IMR-90 (cell line): ENCODE results near the gene PTX4. TPM values are rescaled to one million over a fixed set of nuclear protein-coding genes. Genes with fewer than 3 reads are reported as not detected.

Source experiments
- ATAC-seq: fragments of 200-7000 bp; cut with Tn5 transposase; 2 replicates; pipeline ENCODE4 v1.9.1; 2020; ENCODE audit warnings: low read depth, mild to moderate bottlenecking, moderate library complexity
- BruUV-seq: library from RNA; stranded (reverse); fragments of 400-500 nt; replicated peaks from 2 replicates; lab custom pipeline; 2021; lab: Mats Ljungman, UMichigan
- CTCF ChIA-PET: fragments of 300-600 bp; formaldehyde crosslinking; extraction: SDS; loops from one replicate; lab custom pipeline; 2021; ENCODE audit warnings: antibody characterized with exemption; lab: Yijun Ruan, JAX
- POLR2A ChIA-PET: fragments of 300-600 bp; sonication (Branson Sonifier 250); formaldehyde crosslinking; loops from one replicate; lab custom pipeline; 2022; ENCODE audit warnings: antibody characterized with exemption; ENCODE audit not compliant: unreplicated experiment; lab: Charles Lee
- DNase-seq: peaks from one replicate; pipeline ENCODE4 v3.0.0; 2013
- H2AFZ ChIP-seq: replicated peaks from 2 replicates; pipeline ENCODE3; 2013; ENCODE audit warnings: low read length, mild to moderate bottlenecking; ENCODE audit not compliant: poor library complexity
- H2AK5ac ChIP-seq: 2 replicates; pipeline ENCODE4 v1.6.1; 2013; ENCODE audit warnings: low read depth, low read length, inconsistent platforms
- H2AK9ac ChIP-seq: replicated peaks from 2 replicates; pipeline ENCODE3; 2013; ENCODE audit warnings: mild to moderate bottlenecking, low read depth, low read length, moderate library complexity; ENCODE audit not compliant: poor library complexity
- H2BK120ac ChIP-seq: 2 replicates; pipeline ENCODE4 v1.6.1; 2013; ENCODE audit warnings: low read depth, low read length, inconsistent platforms
- H2BK15ac ChIP-seq: 3 replicates; pipeline ENCODE4 v1.6.1; 2013; ENCODE audit warnings: low read depth, low read length, inconsistent platforms
- H2BK20ac ChIP-seq: 2 replicates; pipeline ENCODE4 v1.6.1; 2013; ENCODE audit warnings: low read depth, mild to moderate bottlenecking, inconsistent platforms, low read length, moderate library complexity
- H2BK5ac ChIP-seq: 2 replicates; pipeline ENCODE4 v1.6.1; 2013; ENCODE audit warnings: mild to moderate bottlenecking, low read depth, low read length, inconsistent platforms; ENCODE audit not compliant: poor library complexity, severe bottlenecking
- H3K14ac ChIP-seq: replicated peaks from 2 replicates; pipeline ENCODE4 v1.6.1; 2013; ENCODE audit warnings: low read depth, low read length, inconsistent platforms
- H3K18ac ChIP-seq: 2 replicates; pipeline ENCODE4 v1.6.1; 2013; ENCODE audit warnings: low read depth, low read length, control low read depth
- H3K23ac ChIP-seq: 2 replicates; pipeline ENCODE4 v1.6.1; 2013; ENCODE audit warnings: low read depth, low read length, inconsistent platforms
- H3K27ac ChIP-seq: 2 replicates; pipeline ENCODE4 v1.5.1; 2013; ENCODE audit warnings: mild to moderate bottlenecking, control low read depth, low read length; ENCODE audit not compliant: insufficient read depth
- H3K27me3 ChIP-seq: 2 replicates; pipeline ENCODE4 v1.6.1; 2013; ENCODE audit warnings: low read length; ENCODE audit not compliant: control insufficient read depth, insufficient read depth
- H3K36me3 ChIP-seq: 2 replicates; pipeline ENCODE4 v1.6.1; 2013; ENCODE audit warnings: low read length, mixed read lengths; ENCODE audit not compliant: control insufficient read depth, insufficient read depth
- H3K4ac ChIP-seq: 2 replicates; pipeline ENCODE4 v1.6.1; 2013; ENCODE audit warnings: low read depth, low read length, inconsistent platforms
- H3K4me1 ChIP-seq: 2 replicates; pipeline ENCODE4 v1.6.1; 2013; ENCODE audit warnings: low read length, mixed read lengths; ENCODE audit not compliant: control insufficient read depth, insufficient read depth
- H3K4me2 ChIP-seq: 2 replicates; pipeline ENCODE4 v1.6.1; 2013; ENCODE audit warnings: low read depth, mild to moderate bottlenecking, control low read depth, low read length, moderate library complexity
- H3K4me3 ChIP-seq: 2 replicates; pipeline ENCODE4 v1.5.1; 2013; ENCODE audit warnings: low read depth, mild to moderate bottlenecking, control low read depth, low read length, moderate library complexity; ENCODE audit not compliant: insufficient read depth
- H3K56ac ChIP-seq: 2 replicates; pipeline ENCODE4 v1.6.1; 2013; ENCODE audit warnings: low read length, inconsistent platforms; ENCODE audit not compliant: insufficient read depth; ENCODE audit errors: extremely low read depth
- H3K79me1 ChIP-seq, 2 experiments: 2 replicates each; pipeline ENCODE4 v1.6.1; 2013; ENCODE audit warnings: low read length in 2 of 2, inconsistent platforms in 1 of 2, low read depth in 1 of 2
- H3K9ac ChIP-seq: 2 replicates; pipeline ENCODE4 v1.6.1; 2013; ENCODE audit warnings: low read depth, low read length, control low read depth
- H3K9me1 ChIP-seq: 2 replicates; pipeline ENCODE4 v1.6.1; 2013; ENCODE audit warnings: low read length, inconsistent platforms; ENCODE audit not compliant: insufficient read depth
- H3K9me3 ChIP-seq: 2 replicates; pipeline ENCODE4 v1.6.1; 2013; ENCODE audit warnings: low read length; ENCODE audit not compliant: control insufficient read depth, insufficient read depth
- H4K20me1 ChIP-seq: 2 replicates; pipeline ENCODE4 v1.6.1; 2013; ENCODE audit warnings: low read length, inconsistent platforms; ENCODE audit not compliant: insufficient read depth
- H4K5ac ChIP-seq: 2 replicates; pipeline ENCODE4 v1.6.1; 2013; ENCODE audit warnings: mild to moderate bottlenecking, low read depth, low read length, control low read depth
- H4K8ac ChIP-seq, 2 experiments: 2 replicates each; pipeline ENCODE4 v1.6.1; 2013; ENCODE audit warnings: low read depth in 2 of 2, low read length in 2 of 2, control low read depth in 1 of 2, inconsistent platforms in 1 of 2
- H4K91ac ChIP-seq: 2 replicates; pipeline ENCODE4 v1.6.1; 2013; ENCODE audit warnings: low read depth, low read length, inconsistent platforms; ENCODE audit not compliant: insufficient read depth
- CHD1 ChIP-seq: IDR thresholded peaks from 2 replicates; pipeline ENCODE4 v1.6.1; 2012; ENCODE audit warnings: low read depth, low read length, improper control_type of control experiment
- MAFK ChIP-seq: IDR thresholded peaks from 2 replicates; pipeline ENCODE4 v1.6.1; 2012; ENCODE audit warnings: low read depth, low read length, improper control_type of control experiment
- MAZ ChIP-seq: IDR thresholded peaks from 2 replicates; pipeline ENCODE4 v1.6.1; 2012; ENCODE audit warnings: low read depth, mild to moderate bottlenecking, low read length, improper control_type of control experiment, moderate library complexity, borderline replicate concordance
- NFE2L2 ChIP-seq: fragments of 150-350 bp; IDR thresholded peaks from 2 replicates; pipeline ENCODE4 v1.6.1; 2016; ENCODE audit warnings: low read depth, mild to moderate bottlenecking, low read length
- RAD21 ChIP-seq: IDR thresholded peaks from 2 replicates; pipeline ENCODE4 v1.6.1; 2012; ENCODE audit warnings: low read length, improper control_type of control experiment
- RCOR1 ChIP-seq: IDR thresholded peaks from 2 replicates; pipeline ENCODE4 v1.6.1; 2012; ENCODE audit warnings: mild to moderate bottlenecking, low read length, improper control_type of control experiment; ENCODE audit not compliant: insufficient replicate concordance
- SMC3 ChIP-seq: fragments of 150-350 bp; IDR thresholded peaks from 2 replicates; pipeline ENCODE4 v1.6.1; 2016; ENCODE audit warnings: low read depth, mild to moderate bottlenecking, antibody characterized with exemption, low read length, moderate library complexity
- WGBS, 2 experiments: methylation state at CpG; one replicate each; pipeline versions ENCODE4 v1.1.5 to v1.1.7; 2013; ENCODE audit warnings: missing lambda C conversion rate in 2 of 2; ENCODE audit not compliant: insufficient read length in 1 of 2; ENCODE audit errors: extremely low coverage in 2 of 2; 5-methylcytosine and 5-hydroxymethylcytosine counted together
- dilution Hi-C: fragments of 300-500 bp; cut with HindIII; formaldehyde crosslinking; loops from one replicate; pipeline ENCODE4 v1.14.3; 2018; ENCODE audit warnings: low sequenced_read_pairs; ENCODE audit not compliant: unreplicated experiment
- in situ Hi-C: fragments of 300-500 bp; cut with MboI; formaldehyde crosslinking; loops from 3 replicates; pipeline ENCODE4 v1.14.3; 2019; ENCODE audit warnings: low sequenced_read_pairs, inconsistent platforms, mixed read lengths
- intact Hi-C: fragments of 100-400 bp; cut with micrococcal nuclease; formaldehyde crosslinking; loops from 2 replicates; pipeline ENCODE4 v1.10.0; 2022
- polyA plus RNA-seq, 3 experiments: library from polyadenylated mRNA; depleted of rRNA; stranded (reverse); fragments of >200 nt; gene quantifications; 2 replicates each; pipeline ENCODE4 v1.2.3, GENCODE V29; 2012; ENCODE audit warnings: low replicate concordance in 1 of 3
- total RNA-seq: library from RNA; depleted of rRNA; stranded (reverse); fragments of >200 nt; gene quantifications from 2 replicates; pipeline ENCODE4 v1.2.3, GENCODE V29; 2012
- TF ChIP-seq, protein P1 (sequence below): fragments of 150-350 bp; IDR thresholded peaks from 2 replicates; pipeline ENCODE4 v1.6.1; 2017; ENCODE audit warnings: mild to moderate bottlenecking, antibody characterized with exemption, low read length, low read depth
- TF ChIP-seq, protein P2 (sequence below): conservative IDR thresholded peaks from 2 replicates; pipeline ENCODE4 v1.5.1; 2012; ENCODE audit warnings: mild to moderate bottlenecking, low read depth, low read length, improper control_type of control experiment
- TF ChIP-seq, protein P3 (sequence below): fragments of 150-350 bp; IDR thresholded peaks from 2 replicates; pipeline ENCODE4 v1.6.1; 2016; ENCODE audit warnings: low read depth, mild to moderate bottlenecking, low read length, moderate library complexity, borderline replicate concordance

Gene PTX4
- total and polyA plus RNA-seq, 2 of the 4 experiments (the other 2 are of a cell fraction): 0.07 TPM; not detected in 1

DNA sequence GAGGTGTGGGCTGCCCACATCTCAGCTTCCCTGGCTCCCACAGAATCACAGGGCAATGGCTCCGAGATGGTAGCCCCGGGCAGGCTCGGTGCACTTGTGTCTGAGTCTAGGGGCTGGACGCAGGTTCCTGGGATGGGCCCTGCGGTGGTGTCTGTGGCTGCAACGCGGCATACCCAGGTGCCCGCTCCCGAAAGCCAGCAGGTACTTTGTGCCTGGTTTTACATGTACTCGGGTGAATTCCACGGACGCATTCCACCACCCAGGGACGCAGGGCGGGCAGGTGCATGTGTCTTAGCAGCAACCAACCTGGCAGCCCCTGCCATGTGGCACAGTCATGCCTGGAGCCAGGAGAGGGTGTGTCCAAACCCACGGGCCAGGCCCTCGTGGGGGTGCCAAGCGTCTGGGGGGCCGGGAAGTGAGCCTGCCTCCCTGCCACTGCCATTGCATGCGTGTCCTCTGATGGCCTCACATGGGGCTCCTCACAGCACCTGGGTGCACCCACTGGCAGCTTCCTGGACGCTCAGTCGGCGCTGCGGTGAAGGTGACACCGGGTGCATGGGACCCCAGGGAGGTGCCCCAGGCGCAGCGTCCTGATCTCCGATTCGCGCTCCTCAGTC is 40.3 kb upstream of the PTX4 start:
- in situ Hi-C loops (no loop called here), intact Hi-C loops (no loop called here), dilution Hi-C loops (no loop called here)
- H2AK9ac ChIP-seq: peak overlapping the region; percentile 42
- H2BK20ac ChIP-seq: no peak overlapping the region
- no peak overlapping the region for H3K14ac ChIP-seq
- H2BK120ac ChIP-seq: no peak overlapping the region
- no peak overlapping the region for H2BK5ac ChIP-seq
- H4K8ac ChIP-seq: no peak overlapping the region
- H3K4me3 ChIP-seq: no peak overlapping the region
- no peak overlapping the region for H3K4ac ChIP-seq
- no TSS peak for BruUV-seq
- H2BK15ac ChIP-seq: no peak overlapping the region
- WGBS, 2 experiments: 89% methylated on average over 18 of the region's 29 CpGs; no CpG with 5 or more reads in 1 of the 2 experiments
- H3K9me3 ChIP-seq: no peaks in the 10 kb centered on the region
- H2AFZ ChIP-seq: peak overlapping the region; percentile 6
- H3K4me2 ChIP-seq: no peak overlapping the region
- H3K79me1 ChIP-seq: peaks cover under 1 to 4% of the 10 kb centered on the region in 2 experiments; a peak in 3 of 4 replicates
- POLR2A ChIA-PET: no interaction called here
- H4K91ac ChIP-seq: no peak overlapping the region
- peaks cover 9% of the 10 kb centered on the region for H3K4me1 ChIP-seq
- no peaks in the 10 kb centered on the region for H3K27me3 ChIP-seq
- no peak overlapping the region for H4K5ac ChIP-seq
- no peak overlapping the region for H3K23ac ChIP-seq
- TF ChIP-seq MAZ (no peak), SMC3 (no peak), NFE2L2 (no peak), RAD21 (no peak), CHD1 (no peak), MAFK (no peak), RCOR1 (no peak)
- TF ChIP-seq, protein P1, sequence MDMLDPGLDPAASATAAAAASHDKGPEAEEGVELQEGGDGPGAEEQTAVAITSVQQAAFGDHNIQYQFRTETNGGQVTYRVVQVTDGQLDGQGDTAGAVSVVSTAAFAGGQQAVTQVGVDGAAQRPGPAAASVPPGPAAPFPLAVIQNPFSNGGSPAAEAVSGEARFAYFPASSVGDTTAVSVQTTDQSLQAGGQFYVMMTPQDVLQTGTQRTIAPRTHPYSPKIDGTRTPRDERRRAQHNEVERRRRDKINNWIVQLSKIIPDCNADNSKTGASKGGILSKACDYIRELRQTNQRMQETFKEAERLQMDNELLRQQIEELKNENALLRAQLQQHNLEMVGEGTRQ: no peak
- TF ChIP-seq, protein P2, sequence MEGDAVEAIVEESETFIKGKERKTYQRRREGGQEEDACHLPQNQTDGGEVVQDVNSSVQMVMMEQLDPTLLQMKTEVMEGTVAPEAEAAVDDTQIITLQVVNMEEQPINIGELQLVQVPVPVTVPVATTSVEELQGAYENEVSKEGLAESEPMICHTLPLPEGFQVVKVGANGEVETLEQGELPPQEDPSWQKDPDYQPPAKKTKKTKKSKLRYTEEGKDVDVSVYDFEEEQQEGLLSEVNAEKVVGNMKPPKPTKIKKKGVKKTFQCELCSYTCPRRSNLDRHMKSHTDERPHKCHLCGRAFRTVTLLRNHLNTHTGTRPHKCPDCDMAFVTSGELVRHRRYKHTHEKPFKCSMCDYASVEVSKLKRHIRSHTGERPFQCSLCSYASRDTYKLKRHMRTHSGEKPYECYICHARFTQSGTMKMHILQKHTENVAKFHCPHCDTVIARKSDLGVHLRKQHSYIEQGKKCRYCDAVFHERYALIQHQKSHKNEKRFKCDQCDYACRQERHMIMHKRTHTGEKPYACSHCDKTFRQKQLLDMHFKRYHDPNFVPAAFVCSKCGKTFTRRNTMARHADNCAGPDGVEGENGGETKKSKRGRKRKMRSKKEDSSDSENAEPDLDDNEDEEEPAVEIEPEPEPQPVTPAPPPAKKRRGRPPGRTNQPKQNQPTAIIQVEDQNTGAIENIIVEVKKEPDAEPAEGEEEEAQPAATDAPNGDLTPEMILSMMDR: no peak
- TF ChIP-seq, protein P3, sequence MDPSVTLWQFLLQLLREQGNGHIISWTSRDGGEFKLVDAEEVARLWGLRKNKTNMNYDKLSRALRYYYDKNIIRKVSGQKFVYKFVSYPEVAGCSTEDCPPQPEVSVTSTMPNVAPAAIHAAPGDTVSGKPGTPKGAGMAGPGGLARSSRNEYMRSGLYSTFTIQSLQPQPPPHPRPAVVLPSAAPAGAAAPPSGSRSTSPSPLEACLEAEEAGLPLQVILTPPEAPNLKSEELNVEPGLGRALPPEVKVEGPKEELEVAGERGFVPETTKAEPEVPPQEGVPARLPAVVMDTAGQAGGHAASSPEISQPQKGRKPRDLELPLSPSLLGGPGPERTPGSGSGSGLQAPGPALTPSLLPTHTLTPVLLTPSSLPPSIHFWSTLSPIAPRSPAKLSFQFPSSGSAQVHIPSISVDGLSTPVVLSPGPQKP: no peak
- H2AK5ac ChIP-seq: no peak overlapping the region
- H3K9ac ChIP-seq: no peak overlapping the region
- H4K20me1 ChIP-seq: no peaks in the 10 kb centered on the region
- DNase-seq (no peak), ATAC-seq (no peak)
- H3K9me1 ChIP-seq: peaks cover 4% of the 10 kb centered on the region
- CTCF ChIA-PET: no interaction called here
- no peak overlapping the region for H3K18ac ChIP-seq
- H3K56ac ChIP-seq: no peak overlapping the region
- no peak overlapping the region for H3K27ac ChIP-seq
- H3K36me3 ChIP-seq: no peaks in the 10 kb centered on the region; the same call in 1 of the 2 replicates
